Gastroesophageal sphincter (tissue), 3 donors: ENCODE data around the gene PPP2R1A.

Source experiments
- EP300 ChIP-seq: sonication (generic); formaldehyde crosslinking; IDR thresholded peaks from one replicate; pipeline ENCODE4 v1.6.1; 2017; ENCODE audit warnings: antibody characterized with exemption, mild to moderate bottlenecking
- POLR2A ChIP-seq, 2 donors: fragments of 450-650 bp; IDR thresholded peaks; one replicate each; pipeline ENCODE4 v1.6.1; 2017; ENCODE audit warnings: antibody characterized with exemption in 2 of 2, mild to moderate bottlenecking in 2 of 2, moderate library complexity in 1 of 2
- TF ChIP-seq, protein P1 (sequence below), 4 experiments: fragments of 200-600 bp in 2 of 4; fragments of 450-650 bp in 2 of 4; sonication (generic) in 1 of 4; IDR thresholded peaks; one replicate each; pipeline ENCODE4 v1.5.1; 2017 to 2019; ENCODE audit warnings: antibody characterized with exemption in 4 of 4, mild to moderate bottlenecking in 2 of 4, moderate library complexity in 2 of 4

- TF ChIP-seq, protein P1, sequence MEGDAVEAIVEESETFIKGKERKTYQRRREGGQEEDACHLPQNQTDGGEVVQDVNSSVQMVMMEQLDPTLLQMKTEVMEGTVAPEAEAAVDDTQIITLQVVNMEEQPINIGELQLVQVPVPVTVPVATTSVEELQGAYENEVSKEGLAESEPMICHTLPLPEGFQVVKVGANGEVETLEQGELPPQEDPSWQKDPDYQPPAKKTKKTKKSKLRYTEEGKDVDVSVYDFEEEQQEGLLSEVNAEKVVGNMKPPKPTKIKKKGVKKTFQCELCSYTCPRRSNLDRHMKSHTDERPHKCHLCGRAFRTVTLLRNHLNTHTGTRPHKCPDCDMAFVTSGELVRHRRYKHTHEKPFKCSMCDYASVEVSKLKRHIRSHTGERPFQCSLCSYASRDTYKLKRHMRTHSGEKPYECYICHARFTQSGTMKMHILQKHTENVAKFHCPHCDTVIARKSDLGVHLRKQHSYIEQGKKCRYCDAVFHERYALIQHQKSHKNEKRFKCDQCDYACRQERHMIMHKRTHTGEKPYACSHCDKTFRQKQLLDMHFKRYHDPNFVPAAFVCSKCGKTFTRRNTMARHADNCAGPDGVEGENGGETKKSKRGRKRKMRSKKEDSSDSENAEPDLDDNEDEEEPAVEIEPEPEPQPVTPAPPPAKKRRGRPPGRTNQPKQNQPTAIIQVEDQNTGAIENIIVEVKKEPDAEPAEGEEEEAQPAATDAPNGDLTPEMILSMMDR (IDR thresholded peaks at IDR 0.05): no peak
- TF ChIP-seq POLR2A (IDR thresholded peaks at IDR 0.05) (no peak), EP300 (no peak)
These were observed 17.5 kb upstream of the PPP2R1A start for GRCh38 chr19:52172347-52172746.
